Activated CD4-positive, alpha-beta T cell treated with anti-CD3 and anti-CD28 coated beads, Interleukin-2, amount 10 ng/mL, durations not matched to agents 24 days and 14 days (primary cell): Measurements from ENCODE around the gene ITGAE. TPM values are rescaled to one million over a fixed set of nuclear protein-coding genes. Genes with fewer than 3 reads are reported as not detected.

Experiments used
- DNase-seq: peaks from one replicate; pipeline ENCODE4 v3.0.0; 2022
- H3K27ac Mint-ChIP-seq: one replicate; pipeline ENCODE4 v1.8.0; 2022; ENCODE audit warnings: mild to moderate bottlenecking, mixed read lengths
- H3K27me3 Mint-ChIP-seq: one replicate; pipeline ENCODE4 v1.8.0; 2022; ENCODE audit warnings: mixed read lengths
- H3K36me3 Mint-ChIP-seq: one replicate; pipeline ENCODE4 v1.8.0; 2022; ENCODE audit warnings: low read depth, mild to moderate bottlenecking, mixed read lengths
- H3K4me1 Mint-ChIP-seq: one replicate; pipeline ENCODE4 v1.8.0; 2021; ENCODE audit warnings: mixed read lengths
- H3K4me3 Mint-ChIP-seq: one replicate; pipeline ENCODE4 v1.8.0; 2022; ENCODE audit warnings: mild to moderate bottlenecking, moderate library complexity, mixed read lengths
- H3K9me3 Mint-ChIP-seq: one replicate; pipeline ENCODE4 v1.8.0; 2021; ENCODE audit warnings: mixed read lengths
- intact Hi-C: fragments of 100-400 bp; cut with micrococcal nuclease; formaldehyde crosslinking; loops from one replicate; pipeline ENCODE4 v1.15.1; 2023
- total RNA-seq: library from RNA; stranded (reverse); gene quantifications from 2 replicates; pipeline ENCODE4 v1.2.3, GENCODE V29; 2022

ITGAE gene
- total RNA-seq, 1 donor from 2014 or later = 33.9 TPM

- intact Hi-C loops = no loop called here
- Mint-ChIP-seq H3K9me3 (no peaks in the 10 kb centered on the region), H3K4me1 (peaks cover 19% of the 10 kb centered on the region), H3K36me3 (peaks cover 36% of the 10 kb centered on the region), H3K27ac (no peak overlapping the region), H3K27me3 (no peaks in the 10 kb centered on the region), H3K4me3 (no peak overlapping the region)
- DNase-seq = no peak
These were observed 128.4 kb downstream of the ITGAE start for GRCh38 chr17:3672571-3672970.

- peak overlapping the region; percentile 93 for H3K27ac Mint-ChIP-seq
- intact Hi-C loops = no loop called here
- H3K4me3 Mint-ChIP-seq = peak overlapping the region; percentile 92
- no peaks in the 10 kb centered on the region for H3K27me3 Mint-ChIP-seq
- no peak for DNase-seq
- peaks cover 23% of the 10 kb centered on the region for H3K36me3 Mint-ChIP-seq
- no peaks in the 10 kb centered on the region for H3K9me3 Mint-ChIP-seq
- peaks cover 25% of the 10 kb centered on the region for H3K4me1 Mint-ChIP-seq
These were observed 131.4 kb downstream of the ITGAE start for GRCh38 chr17:3669548-3669947.

GRCh38 chr17:3669085-3669347 is 132.0 kb downstream of the ITGAE start:
- Mint-ChIP-seq H3K36me3 (peaks cover 22% of the 10 kb centered on the region), H3K27ac (peak overlapping the region; percentile 93), H3K9me3 (no peaks in the 10 kb centered on the region), H3K4me3 (peak overlapping the region; percentile 92), H3K4me1 (peaks cover 25% of the 10 kb centered on the region), H3K27me3 (no peaks in the 10 kb centered on the region)
- no peak for DNase-seq
- intact Hi-C loops = no loop called here

GRCh38 chr17:3668279-3669084 is 132.5 kb downstream of the ITGAE start, which contains the start of the genes EMC6 and TAX1BP3:
Gene EMC6 (plus strand): TSS chr17:3668812. CDS start chr17:3669147, 335 bp downstream.
Gene TAX1BP3 (minus strand): TSS chr17:3668578. CDS start chr17:3668526, 52 bp downstream.
- Mint-ChIP-seq H3K27me3 (no peaks in the 10 kb centered on the region), H3K36me3 (peaks cover 22% of the 10 kb centered on the region), H3K9me3 (no peaks in the 10 kb centered on the region), H3K4me1 (peaks cover 25% of the 10 kb centered on the region), H3K27ac (peak within 1 kb of the TSS; percentile 93), H3K4me3 (peak within 1 kb of the TSS; percentile 92)
- DNase-seq = peak; percentile 100
- intact Hi-C loops = loop anchor here (1.0 kb wide), 2 partner anchors 32 to 43 kb away; partner anchors contain the start of genes CTNS and SHPK

GRCh38 chr17:3667366-3668278 is 133.4 kb downstream of the ITGAE start:
- intact Hi-C loops = loop anchor here (1.0 kb wide), 2 partner anchors 31 to 44 kb away; partner anchors contain the start of genes CTNS and SHPK
- peak overlapping the region; percentile 92 for H3K4me3 Mint-ChIP-seq
- H3K36me3 Mint-ChIP-seq = peaks cover 17% of the 10 kb centered on the region
- peak; percentile 67 for DNase-seq
- peaks cover 25% of the 10 kb centered on the region for H3K4me1 Mint-ChIP-seq
- no peaks in the 10 kb centered on the region for H3K27me3 Mint-ChIP-seq
- H3K27ac Mint-ChIP-seq = peak overlapping the region; percentile 67
- no peaks in the 10 kb centered on the region for H3K9me3 Mint-ChIP-seq

GRCh38 chr17:3666516-3666915 is 134.5 kb downstream of the ITGAE start:
- H3K9me3 Mint-ChIP-seq = no peaks in the 10 kb centered on the region
- intact Hi-C loops = no loop called here
- no peak overlapping the region for H3K27ac Mint-ChIP-seq
- peak overlapping the region; percentile 28 for H3K4me3 Mint-ChIP-seq
- H3K36me3 Mint-ChIP-seq = peaks cover 12% of the 10 kb centered on the region
- no peaks in the 10 kb centered on the region for H3K27me3 Mint-ChIP-seq
- peaks cover 20% of the 10 kb centered on the region for H3K4me1 Mint-ChIP-seq
- DNase-seq = no peak

- Mint-ChIP-seq H3K27ac (no peak overlapping the region), H3K4me3 (peak overlapping the region; percentile 28), H3K36me3 (peaks cover 9% of the 10 kb centered on the region), H3K4me1 (peaks cover 20% of the 10 kb centered on the region), H3K27me3 (no peaks in the 10 kb centered on the region), H3K9me3 (no peaks in the 10 kb centered on the region)
- intact Hi-C loops = no loop called here
- no peak for DNase-seq
These were observed 135.2 kb downstream of the ITGAE start for GRCh38 chr17:3665834-3666233.

Other genes starting within 250 kb of the ITGAE start
- gene TRPV3, start 243.4 kb downstream of the ITGAE start, total RNA-seq = 0.16 and 0.31 TPM in 2 replicates
- gene TRPV1, start 191.8 kb downstream of the ITGAE start, total RNA-seq = 6.1 and 8.2 TPM in 2 replicates
- 20.6 and 21.2 TPM in 2 replicates for gene SHPK, start 164.9 kb downstream of the ITGAE start, total RNA-seq
- 46.7 and 48.1 TPM in 2 replicates for gene CTNS, start 164.4 kb downstream of the ITGAE start, total RNA-seq
- gene TAX1BP3, start 132.6 kb downstream of the ITGAE start, total RNA-seq = 28.7 and 29.0 TPM in 2 replicates
- 69.4 and 70.5 TPM in 2 replicates for gene EMC6, start 132.4 kb downstream of the ITGAE start, total RNA-seq
- gene P2RX5, start 105.0 kb downstream of the ITGAE start, total RNA-seq = 92.3 and 92.8 TPM in 2 replicates
- 25.1 and 25.3 TPM in 2 replicates for gene HASPIN, start 77.3 kb downstream of the ITGAE start, total RNA-seq
- 45.9 and 52.1 TPM in 2 replicates for gene NCBP3, start 45.1 kb upstream of the ITGAE start, total RNA-seq
- 8.6 and 9.2 TPM in 2 replicates for gene CAMKK1, start 91.9 kb upstream of the ITGAE start, total RNA-seq
- gene P2RX1, start 115.3 kb upstream of the ITGAE start, total RNA-seq = 0.47 and 0.78 TPM in 2 replicates
- 107 and 110 TPM in 2 replicates for gene ATP2A3, start 163.2 kb upstream of the ITGAE start, total RNA-seq